ENCODE measurements around the gene AGPAT3.

The AGPAT3 gene

DNA sequence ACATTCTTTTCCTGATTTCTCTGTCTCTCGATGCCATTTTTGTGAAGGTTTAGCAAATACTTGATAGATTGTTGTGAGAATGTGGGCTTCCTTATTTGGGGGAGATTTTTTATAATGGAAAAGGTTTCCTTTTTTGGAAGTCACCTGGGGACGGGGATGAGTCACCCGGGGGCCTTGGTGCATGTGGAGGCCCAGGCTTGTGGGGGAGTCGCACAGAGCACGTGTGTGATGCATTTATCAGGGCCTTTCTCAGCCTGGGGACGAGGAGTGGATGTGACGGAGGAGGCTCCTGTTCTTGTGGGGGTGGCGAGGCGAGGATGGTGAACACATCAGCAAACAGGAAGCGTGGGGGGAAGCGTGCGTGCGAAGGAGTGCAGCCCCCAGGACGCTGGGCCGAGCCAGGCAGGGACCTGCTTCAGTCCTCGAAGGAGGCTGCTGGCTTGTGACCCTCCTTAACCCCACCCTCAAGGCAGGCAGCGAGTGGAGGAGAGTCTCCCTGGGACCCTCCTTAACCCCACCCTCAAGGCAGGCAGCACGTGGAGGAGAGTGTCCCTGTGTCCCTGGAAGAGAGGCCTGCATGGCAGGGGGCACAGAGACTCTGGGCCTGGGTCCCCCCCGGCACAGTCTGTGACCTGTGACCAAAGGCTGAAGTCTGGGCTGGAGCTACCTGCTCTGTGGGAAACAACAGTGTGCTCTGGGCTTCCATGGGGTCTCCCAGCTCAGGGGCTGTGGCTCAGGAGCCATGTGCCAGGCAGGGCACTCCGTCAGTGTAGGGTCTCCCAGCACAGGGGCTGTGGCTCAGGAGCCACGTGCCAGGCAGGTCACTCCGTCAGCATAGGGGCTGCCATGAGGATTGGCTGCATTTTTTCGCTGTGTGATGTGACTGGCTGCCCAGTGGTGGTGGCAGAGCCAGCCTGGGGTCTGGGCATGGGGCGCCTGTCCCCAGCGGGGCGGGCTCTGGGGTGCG, 57.2 kb downstream of the AGPAT3 start (continued):
- TF ChIP-seq ZNF416 (tag by site-specific recombination; IDR thresholded peaks at IDR 0.05), result no peak
- TF ChIP-seq, protein P1, sequence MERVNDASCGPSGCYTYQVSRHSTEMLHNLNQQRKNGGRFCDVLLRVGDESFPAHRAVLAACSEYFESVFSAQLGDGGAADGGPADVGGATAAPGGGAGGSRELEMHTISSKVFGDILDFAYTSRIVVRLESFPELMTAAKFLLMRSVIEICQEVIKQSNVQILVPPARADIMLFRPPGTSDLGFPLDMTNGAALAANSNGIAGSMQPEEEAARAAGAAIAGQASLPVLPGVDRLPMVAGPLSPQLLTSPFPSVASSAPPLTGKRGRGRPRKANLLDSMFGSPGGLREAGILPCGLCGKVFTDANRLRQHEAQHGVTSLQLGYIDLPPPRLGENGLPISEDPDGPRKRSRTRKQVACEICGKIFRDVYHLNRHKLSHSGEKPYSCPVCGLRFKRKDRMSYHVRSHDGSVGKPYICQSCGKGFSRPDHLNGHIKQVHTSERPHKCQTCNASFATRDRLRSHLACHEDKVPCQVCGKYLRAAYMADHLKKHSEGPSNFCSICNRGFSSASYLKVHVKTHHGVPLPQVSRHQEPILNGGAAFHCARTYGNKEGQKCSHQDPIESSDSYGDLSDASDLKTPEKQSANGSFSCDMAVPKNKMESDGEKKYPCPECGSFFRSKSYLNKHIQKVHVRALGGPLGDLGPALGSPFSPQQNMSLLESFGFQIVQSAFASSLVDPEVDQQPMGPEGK (tag by site-specific recombination; IDR thresholded peaks at IDR 0.05), result peak; percentile 84
- TF ChIP-seq ZFP3 (tag by site-specific recombination; IDR thresholded peaks at IDR 0.05; ENCODE audit: low read depth), result no peak
- peak; percentile 97 for TF ChIP-seq EGR2 (tag by site-specific recombination; IDR thresholded peaks at IDR 0.05; ENCODE audit: low read depth)
- peak; percentile 34; the same call in 1 of the 2 replicates for TF ChIP-seq ZNF629 (tag by site-specific recombination; IDR thresholded peaks at IDR 0.05)
- peak; percentile 58; the same call in 1 of the 2 replicates for TF ChIP-seq PRDM10 (tag by site-specific recombination; IDR thresholded peaks at IDR 0.05)
- no peak for TF ChIP-seq KLF8 (tag by site-specific recombination; IDR thresholded peaks at IDR 0.05)
- TF ChIP-seq, protein P2, sequence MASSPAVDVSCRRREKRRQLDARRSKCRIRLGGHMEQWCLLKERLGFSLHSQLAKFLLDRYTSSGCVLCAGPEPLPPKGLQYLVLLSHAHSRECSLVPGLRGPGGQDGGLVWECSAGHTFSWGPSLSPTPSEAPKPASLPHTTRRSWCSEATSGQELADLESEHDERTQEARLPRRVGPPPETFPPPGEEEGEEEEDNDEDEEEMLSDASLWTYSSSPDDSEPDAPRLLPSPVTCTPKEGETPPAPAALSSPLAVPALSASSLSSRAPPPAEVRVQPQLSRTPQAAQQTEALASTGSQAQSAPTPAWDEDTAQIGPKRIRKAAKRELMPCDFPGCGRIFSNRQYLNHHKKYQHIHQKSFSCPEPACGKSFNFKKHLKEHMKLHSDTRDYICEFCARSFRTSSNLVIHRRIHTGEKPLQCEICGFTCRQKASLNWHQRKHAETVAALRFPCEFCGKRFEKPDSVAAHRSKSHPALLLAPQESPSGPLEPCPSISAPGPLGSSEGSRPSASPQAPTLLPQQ (tag by site-specific recombination; IDR thresholded peaks at IDR 0.05), result peak; percentile 26; the same call in 1 of the 2 replicates
- 0 out of 2 replicates have a peak, but pooled peaks have one; percentile 43 for TF ChIP-seq ZNF324 (tag by site-specific recombination; IDR thresholded peaks at IDR 0.05)
- TF ChIP-seq ZNF37A (tag by site-specific recombination; IDR thresholded peaks at IDR 0.05), result no peak
- no peak; the same call in 1 of the 2 replicates for TF ChIP-seq KLF9 (tag by site-specific recombination; IDR thresholded peaks at IDR 0.05; ENCODE audit: low read depth)
- peak; percentile 15; the same call in 1 of the 2 replicates for TF ChIP-seq SP2 (tag by site-specific recombination; IDR thresholded peaks at IDR 0.05)
- TF ChIP-seq GLIS1 (tag by site-specific recombination; IDR thresholded peaks at IDR 0.05), result peak; percentile 69; the same call in 1 of the 2 replicates
- no peak for TF ChIP-seq ZSCAN30 (tag by site-specific recombination; IDR thresholded peaks at IDR 0.05)
- TF ChIP-seq ZFP37 (tag by site-specific recombination; IDR thresholded peaks at IDR 0.05), result no peak
- no peak for TF ChIP-seq ZNF211 (tag by site-specific recombination; IDR thresholded peaks at IDR 0.05; ENCODE audit: low read depth)
- peak; percentile 65; the same call in 1 of the 2 replicates for TF ChIP-seq ZNF639 (tag by site-specific recombination; IDR thresholded peaks at IDR 0.05)
- TF ChIP-seq ZNF600 (tag by site-specific recombination; IDR thresholded peaks at IDR 0.05), result peak; percentile 42; the same call in 1 of the 2 replicates
- peak; percentile 36; the same call in 1 of the 2 replicates for TF ChIP-seq WT1 (tag by site-specific recombination; IDR thresholded peaks at IDR 0.05)
- no peak for TF ChIP-seq ZNF785 (tag by site-specific recombination; IDR thresholded peaks at IDR 0.05)
- peak; percentile 34; the same call in 1 of the 2 replicates for TF ChIP-seq ZBTB17 (tag by site-specific recombination; IDR thresholded peaks at IDR 0.05)
- no peak for TF ChIP-seq ZNF76 (tag by site-specific recombination; IDR thresholded peaks at IDR 0.05; ENCODE audit: borderline replicate concordance, low read depth)
- no peak for TF ChIP-seq ZNF202 (tag by site-specific recombination; IDR thresholded peaks at IDR 0.05; ENCODE audit: borderline replicate concordance)
- TF ChIP-seq ZNF621 (tag by site-specific recombination; IDR thresholded peaks at IDR 0.05), result no peak
- TF ChIP-seq ZNF132 (tag by site-specific recombination; IDR thresholded peaks at IDR 0.05; ENCODE audit: borderline replicate concordance), result no peak
- no peak for TF ChIP-seq ZNF169 (tag by site-specific recombination; IDR thresholded peaks at IDR 0.05)
- TF ChIP-seq SP3 (tag by site-specific recombination; IDR thresholded peaks at IDR 0.05), result no peak
- TF ChIP-seq, protein P3, sequence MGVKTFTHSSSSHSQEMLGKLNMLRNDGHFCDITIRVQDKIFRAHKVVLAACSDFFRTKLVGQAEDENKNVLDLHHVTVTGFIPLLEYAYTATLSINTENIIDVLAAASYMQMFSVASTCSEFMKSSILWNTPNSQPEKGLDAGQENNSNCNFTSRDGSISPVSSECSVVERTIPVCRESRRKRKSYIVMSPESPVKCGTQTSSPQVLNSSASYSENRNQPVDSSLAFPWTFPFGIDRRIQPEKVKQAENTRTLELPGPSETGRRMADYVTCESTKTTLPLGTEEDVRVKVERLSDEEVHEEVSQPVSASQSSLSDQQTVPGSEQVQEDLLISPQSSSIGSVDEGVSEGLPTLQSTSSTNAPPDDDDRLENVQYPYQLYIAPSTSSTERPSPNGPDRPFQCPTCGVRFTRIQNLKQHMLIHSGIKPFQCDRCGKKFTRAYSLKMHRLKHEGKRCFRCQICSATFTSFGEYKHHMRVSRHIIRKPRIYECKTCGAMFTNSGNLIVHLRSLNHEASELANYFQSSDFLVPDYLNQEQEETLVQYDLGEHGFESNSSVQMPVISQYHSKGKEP (tag by site-specific recombination; IDR thresholded peaks at IDR 0.05), result peak; percentile 50; the same call in 1 of the 2 replicates
- TF ChIP-seq ZIC2 (tag by site-specific recombination; IDR thresholded peaks at IDR 0.05), result 0 out of 2 replicates have a peak, but pooled peaks have one; percentile 4
- peak; percentile 32 for TF ChIP-seq SP7 (tag by site-specific recombination; IDR thresholded peaks at IDR 0.05)
